Hepatocyte (in vitro differentiated cells): Measurements from ENCODE around the gene CD40.

Experiments
- EZH2 ChIP-seq: fragments of 200-600 bp; sonication (generic); IDR thresholded peaks from 2 replicates; pipeline ENCODE4 v1.6.1; 2016; ENCODE audit warnings: antibody characterized with exemption, mild to moderate bottlenecking, borderline replicate concordance
- EZH2phosphoT487 ChIP-seq: fragments of 200-600 bp; sonication (generic); IDR thresholded peaks from one replicate; pipeline ENCODE4 v1.6.1; 2018; ENCODE audit warnings: antibody characterized with exemption, mild to moderate bottlenecking, low read depth, moderate library complexity; ENCODE audit not compliant: unreplicated experiment, severe bottlenecking
- TF ChIP-seq, protein P1 (sequence below): fragments of 200-600 bp; sonication (generic); IDR thresholded peaks from 2 replicates; pipeline ENCODE4 v1.5.1; 2016; ENCODE audit warnings: antibody characterized with exemption, mild to moderate bottlenecking; ENCODE audit not compliant: poor library complexity

DNA sequence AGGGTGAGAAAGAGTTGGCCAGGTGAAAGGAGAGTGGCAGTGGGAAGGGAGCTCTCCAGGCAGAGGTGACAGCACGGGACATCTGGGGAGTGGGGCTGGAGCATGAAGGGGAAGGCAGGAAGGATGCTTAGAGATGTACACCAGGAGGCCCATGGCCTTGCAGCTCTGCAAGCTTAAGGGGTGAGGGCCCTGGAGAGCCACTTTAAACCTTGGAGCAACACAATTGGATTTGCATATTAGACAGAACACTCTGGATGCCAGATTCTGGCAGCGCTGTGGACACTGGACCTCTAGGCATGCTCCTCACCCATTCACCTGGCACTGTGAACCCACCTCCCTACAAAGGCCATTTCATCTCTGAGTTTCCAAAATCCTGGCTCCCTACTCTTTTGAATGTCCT, 3.7 kb upstream of the CD40 start:
- TF ChIP-seq, protein P1, sequence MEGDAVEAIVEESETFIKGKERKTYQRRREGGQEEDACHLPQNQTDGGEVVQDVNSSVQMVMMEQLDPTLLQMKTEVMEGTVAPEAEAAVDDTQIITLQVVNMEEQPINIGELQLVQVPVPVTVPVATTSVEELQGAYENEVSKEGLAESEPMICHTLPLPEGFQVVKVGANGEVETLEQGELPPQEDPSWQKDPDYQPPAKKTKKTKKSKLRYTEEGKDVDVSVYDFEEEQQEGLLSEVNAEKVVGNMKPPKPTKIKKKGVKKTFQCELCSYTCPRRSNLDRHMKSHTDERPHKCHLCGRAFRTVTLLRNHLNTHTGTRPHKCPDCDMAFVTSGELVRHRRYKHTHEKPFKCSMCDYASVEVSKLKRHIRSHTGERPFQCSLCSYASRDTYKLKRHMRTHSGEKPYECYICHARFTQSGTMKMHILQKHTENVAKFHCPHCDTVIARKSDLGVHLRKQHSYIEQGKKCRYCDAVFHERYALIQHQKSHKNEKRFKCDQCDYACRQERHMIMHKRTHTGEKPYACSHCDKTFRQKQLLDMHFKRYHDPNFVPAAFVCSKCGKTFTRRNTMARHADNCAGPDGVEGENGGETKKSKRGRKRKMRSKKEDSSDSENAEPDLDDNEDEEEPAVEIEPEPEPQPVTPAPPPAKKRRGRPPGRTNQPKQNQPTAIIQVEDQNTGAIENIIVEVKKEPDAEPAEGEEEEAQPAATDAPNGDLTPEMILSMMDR, result no peak
- TF ChIP-seq EZH2phosphoT487 (no peak), EZH2 (no peak)
